Stimulated activated CD4-positive, alpha-beta T cell treated with anti-CD3 and anti-CD28 coated beads, Interleukin-4, amount 100 ng/mL, for 1 hour (primary cell): Measurements from ENCODE around the gene CXXC1.
"Not testable (repeated sequence)": the region's sequence is repeated elsewhere in the genome, so short reads cannot be mapped to it uniquely, and the experiment has no call there.

Experiments
- DNase-seq: peaks from one replicate; pipeline ENCODE4 v3.0.0-alpha.2; 2020

Gene CXXC1

DNA sequence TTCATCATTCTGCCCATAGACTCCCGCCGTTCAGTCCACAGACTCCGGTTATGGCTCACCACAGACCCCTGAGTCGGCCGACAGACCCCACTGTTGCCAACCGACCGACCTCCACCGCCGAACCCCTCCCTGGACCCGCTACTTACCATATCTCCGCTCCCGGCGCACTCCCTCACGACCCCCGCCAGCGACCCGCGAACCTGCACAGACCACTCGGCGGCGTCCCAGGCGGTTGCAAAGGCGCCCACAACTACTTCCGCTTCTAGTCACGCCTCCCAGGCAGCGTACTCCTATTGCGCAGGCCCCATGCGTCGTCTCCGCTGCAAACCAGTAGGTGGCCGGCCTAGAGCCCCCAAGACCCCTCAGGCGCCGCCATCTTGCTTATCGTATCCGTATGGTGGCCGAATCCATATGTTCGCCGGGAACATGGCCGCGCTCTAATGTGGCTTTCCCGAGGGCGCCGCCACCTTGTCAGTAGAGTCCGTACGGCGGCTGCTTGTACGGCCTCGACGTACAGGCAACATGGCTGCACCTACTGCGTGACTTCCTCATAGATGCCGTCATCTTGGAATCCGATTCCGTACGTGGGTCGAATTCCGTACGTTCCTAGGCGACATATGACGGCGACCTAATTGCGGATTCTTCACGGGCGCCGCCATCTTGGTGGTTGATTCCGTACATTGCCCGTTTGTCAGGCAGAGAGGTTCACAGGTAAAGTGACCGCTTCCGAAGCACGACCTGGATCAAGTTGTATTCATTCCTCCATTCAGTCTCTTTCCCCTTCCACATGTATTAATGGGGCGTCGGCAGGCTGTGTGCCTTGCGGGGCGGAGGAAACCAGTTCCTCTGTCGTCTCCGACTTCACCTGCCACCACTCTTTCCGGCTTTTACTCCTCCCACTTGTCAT is at the start of gene CXXC1:
CXXC1 (minus strand) TSS at position 252 of the 907 bp plus-strand sequence; CDS start at position 149, 103 bp downstream.
- DNase-seq, result peak; percentile 95

DNA sequence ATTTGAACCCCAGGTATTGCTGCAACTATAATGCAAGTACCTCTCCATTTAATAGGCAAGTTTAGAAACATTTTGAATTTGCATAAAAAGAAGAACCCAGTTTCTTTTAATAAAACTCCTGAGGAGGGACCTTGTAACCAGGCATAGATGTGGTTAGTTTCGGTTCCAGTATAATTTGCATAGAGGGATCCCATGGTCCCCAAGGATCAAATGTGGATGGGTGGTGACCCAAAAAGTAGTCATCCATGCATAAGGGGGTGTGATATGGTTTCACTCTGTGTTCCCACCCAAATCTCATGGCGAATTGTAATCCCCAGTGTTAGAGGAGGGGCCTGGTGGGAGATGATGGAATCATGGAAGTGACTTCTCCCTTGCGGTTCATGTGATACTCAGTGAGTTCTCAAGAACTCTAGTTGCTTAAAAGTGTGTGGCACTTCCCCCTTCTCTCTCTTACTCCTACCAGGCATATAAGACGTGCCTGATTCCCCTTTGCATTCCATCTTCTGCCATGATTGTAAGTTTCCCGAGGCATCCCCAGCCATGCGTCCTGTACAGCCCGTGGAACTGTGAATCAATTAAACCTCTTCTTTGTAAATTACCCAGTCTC is 47.2 kb upstream of the CXXC1 start:
- no peak for DNase-seq

DNA sequence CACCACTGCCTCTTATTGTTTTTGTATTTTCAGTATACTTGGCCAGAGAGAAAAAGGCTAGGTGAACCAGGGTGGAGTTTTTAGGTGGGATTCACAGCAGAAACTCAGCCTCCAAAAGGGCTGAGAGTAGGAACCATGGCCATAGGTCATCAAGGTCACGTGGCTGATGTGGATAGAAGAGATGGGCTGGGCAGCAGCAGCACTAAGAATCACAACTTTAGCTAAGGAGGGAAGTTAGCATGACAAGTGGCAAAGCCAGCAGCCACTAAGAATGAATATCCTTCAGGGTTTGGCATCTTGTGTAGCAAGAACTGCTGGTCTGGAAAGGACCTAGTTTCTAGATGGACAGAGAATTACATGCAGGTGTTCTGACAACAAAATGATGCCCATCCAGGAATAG is 44.2 kb upstream of the CXXC1 start:
- no peak for DNase-seq

DNA sequence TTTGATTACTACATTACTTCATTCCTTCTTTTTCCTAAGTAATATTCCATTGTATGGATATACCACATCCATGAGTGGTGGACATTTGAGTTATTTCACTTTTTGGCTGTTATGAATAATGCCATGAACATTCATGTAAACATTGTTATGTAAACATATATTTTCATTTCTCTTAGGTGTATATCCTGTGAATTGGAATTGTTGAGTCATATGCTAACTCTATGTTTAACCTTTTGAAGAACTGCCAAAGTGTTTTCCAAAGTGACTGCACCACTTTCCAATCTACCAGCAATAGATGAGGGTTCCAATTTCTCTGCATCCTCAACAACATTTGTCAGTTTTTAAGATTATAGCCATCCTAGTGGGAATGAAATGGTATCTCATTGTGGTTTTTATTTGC is 42.7 kb upstream of the CXXC1 start:
- DNase-seq, result no peak

DNA sequence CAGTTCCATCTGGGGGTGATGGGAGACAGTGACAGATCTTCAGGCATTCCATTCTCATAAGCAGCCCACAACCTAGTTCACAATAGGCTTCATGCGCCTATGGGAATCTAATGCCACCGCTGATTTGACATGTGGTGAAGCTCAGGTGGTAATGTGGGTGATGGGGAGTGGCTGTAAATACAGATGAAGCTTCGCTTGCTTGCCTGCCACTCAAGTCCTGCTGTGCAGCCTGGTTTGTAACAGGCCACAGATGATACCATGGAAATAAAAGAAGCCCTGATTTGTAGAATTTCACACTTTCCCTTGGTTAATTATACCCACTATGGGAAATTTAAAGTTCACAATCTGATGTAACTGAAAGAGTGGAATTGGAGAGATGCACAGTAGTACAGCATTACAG is 40.5 kb upstream of the CXXC1 start:
- DNase-seq, result no peak

DNA sequence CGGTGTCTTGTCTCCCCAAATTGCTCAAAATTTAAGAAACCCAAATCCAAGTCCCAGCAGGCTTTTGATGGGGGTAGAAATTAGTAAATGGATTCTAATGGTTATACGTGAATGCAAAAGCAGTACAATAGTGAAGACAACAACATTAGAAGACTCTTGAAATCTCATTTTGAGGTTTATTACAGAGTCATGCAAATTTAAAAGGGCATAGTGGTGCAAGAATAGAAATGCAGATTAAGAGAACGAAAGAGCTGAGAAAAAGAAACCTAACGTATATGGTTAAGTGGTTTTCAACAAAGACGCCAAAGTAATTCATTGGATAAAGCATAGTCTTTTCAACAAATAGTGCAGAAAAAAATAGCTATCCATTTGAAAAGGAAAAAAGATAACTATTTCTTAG is 33.2 kb upstream of the CXXC1 start:
- DNase-seq, result no peak

DNA sequence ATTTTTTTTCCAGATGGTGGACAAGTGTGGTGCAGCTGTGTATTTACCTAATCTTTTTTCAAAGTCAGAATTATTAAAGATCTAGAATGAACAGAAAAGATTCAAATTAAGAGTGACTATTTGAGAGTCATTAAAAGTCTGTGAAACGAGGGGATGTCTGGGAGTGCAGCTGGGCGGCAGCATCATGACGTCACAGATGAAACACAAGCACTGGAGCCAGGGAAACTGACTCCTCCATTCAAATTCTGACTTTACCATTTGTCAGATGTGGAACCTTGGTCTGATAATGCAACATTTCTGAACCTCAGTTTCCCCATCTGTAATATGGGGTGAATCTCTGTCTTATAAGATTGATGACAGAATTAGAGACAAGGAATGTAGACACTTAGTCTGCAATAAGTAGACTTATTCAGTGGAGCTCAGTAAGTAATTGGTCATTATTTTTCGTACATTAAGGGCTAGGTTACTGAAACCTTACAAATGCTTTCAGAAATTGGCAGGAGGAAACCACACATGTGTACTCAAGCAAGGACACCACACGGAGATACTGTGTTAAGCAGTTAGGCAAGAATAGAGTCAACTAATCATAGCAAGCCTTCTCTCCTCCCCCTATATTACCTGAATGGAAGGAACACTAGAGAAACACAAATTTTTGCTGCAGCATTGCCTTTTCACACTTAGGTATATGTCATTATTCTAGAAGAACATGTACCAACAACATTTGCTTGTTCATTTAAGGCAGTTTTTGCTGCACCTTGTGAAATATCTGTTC is 27.8 kb upstream of the CXXC1 start:
- DNase-seq, result no peak

DNA sequence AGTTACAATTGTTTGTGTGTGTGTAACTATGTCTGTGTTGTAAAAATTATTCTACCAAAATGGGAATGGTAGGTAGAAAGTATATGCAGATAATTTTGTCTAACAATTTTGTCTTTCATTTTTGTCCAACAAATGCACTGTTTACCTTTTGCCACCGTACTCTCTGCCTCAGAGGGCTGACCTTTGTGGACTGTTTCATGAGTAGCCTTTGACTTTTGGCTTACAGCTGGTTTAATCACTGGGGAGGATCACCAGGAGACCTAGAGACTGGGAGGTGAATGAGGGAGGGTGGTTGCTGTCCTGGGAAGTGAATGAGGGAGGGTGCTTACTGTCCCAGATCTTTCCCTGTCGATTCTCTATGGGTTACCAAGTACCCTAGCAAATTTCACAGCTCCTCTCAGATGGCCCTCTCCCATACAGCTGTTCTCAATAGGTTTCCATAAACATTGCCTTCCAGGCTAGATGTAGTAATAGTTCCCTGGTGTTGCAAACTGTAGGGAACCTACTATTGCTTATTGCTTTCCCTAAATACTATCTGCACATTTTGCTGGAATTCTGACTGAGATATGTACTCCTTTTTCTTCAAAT is 26.5 kb upstream of the CXXC1 start:
- DNase-seq, result no peak

DNA sequence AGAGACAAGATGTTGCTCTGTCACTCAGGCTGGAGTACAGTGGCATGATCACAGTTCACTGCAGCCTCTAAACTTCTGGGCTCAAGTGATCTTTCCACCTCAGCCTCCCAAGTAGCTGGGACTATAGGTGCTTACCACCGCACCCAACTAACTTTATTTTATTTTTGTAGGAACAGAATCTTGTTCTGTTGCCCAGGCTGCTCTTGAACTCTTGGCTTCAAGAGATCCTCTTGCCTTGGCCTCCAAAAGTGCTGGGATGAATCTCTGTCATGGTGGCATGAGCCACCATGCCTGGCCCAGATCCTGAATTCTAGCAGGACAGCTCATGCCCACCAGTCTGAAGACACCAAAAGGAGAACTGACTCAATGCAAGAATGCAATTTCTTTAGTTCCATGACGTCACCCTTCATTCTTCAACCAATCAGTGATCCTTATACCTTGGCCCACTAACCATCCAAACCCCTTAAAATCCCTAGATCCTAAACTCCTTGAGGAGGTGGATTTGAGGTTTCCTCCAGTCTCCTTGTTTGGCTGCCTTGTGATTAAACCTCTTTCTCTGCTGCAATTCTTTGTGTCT is 25.6 kb upstream of the CXXC1 start:
- DNase-seq, result no peak

DNA sequence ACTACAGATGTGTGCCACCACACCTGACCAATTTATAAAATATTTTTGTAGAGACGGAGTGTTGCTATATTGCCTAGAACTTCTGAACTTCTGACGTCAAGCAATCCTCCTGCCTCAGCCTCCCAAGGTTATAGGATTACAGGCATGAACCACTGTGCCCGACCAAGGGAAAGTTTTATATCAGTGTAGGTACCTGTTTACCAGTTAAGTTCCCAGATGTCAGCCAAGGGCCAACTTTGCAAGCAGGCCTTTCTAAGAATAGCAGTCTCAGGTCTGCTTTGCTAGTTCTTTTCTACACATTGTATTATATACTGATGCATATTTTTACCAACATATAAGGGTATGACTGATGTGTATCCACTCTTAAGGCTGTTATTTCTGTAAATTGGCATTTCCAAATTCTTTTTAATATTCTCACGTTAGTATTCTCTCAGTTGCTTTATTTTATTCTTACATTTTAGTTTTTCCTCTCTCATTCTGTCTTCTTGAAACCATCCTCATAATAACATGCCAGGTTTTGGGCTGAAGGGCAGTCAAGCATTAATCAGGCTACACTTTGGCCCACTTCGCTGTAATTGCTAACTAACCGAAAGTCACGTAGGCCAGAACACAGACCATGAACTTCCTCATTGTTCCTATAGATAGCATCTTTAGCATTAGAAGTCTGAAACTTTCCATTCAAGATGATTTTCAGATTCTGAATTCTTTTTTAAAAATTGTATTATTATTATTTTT is 25.0 kb upstream of the CXXC1 start:
- no peak for DNase-seq

DNA sequence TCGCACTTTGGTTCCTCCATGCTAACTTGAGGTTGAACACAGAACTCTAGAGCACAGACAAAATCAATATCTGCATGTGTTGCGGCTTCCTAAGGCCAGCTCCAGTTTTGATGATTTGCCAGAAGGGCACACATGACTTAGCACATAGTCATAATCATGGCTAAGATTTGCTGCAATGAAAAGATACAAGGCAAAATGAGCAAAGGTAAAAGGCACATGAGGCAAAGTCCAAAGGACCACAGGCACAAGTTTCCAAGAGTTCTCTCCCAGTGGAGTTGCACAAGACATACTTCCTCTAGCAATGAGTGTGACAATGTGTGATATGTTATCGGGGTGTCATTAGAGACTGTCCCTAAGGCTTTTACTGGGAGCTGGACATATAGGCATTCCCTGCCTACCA is 24.2 kb upstream of the CXXC1 start:
- no peak for DNase-seq

DNA sequence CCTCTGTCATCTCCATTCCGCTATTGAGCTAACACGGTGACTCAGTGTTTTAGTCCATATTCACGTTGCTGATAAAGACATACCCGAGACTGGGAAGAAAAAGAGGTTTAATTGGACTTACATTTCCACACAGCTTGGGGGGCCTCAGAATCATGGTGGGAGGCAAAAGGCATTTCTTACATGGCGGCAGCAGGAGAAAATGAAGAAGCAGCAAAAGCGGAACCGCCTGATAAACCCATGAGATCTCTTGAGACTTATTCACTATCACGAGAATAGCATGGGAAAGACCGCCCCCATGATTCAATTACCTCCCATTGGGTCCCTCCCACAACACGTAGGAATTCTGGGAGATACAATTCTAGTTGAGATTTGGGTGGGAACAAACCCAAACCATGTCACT is 22.6 kb upstream of the CXXC1 start:
- DNase-seq, result no peak

DNA sequence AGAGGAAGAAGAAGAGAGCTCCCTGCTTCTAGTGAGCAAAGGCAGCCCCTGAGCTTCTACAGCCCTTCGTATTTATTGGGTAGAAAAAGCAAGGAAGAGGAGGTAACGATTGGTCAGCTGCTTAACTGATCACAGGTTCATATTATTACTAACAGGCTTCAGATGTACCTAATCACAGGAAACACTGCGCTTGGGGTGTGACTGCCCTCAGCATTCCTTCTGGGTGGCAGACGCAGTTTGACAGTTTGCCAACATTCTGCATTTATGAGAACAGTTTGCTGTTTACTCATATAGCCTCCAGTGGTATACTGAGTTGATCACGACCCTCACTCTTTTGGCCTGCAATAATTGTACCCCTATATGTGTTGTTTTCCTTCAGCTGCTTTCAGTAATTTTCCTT is 21.4 kb upstream of the CXXC1 start:
- not testable (repeated sequence) for DNase-seq

DNA sequence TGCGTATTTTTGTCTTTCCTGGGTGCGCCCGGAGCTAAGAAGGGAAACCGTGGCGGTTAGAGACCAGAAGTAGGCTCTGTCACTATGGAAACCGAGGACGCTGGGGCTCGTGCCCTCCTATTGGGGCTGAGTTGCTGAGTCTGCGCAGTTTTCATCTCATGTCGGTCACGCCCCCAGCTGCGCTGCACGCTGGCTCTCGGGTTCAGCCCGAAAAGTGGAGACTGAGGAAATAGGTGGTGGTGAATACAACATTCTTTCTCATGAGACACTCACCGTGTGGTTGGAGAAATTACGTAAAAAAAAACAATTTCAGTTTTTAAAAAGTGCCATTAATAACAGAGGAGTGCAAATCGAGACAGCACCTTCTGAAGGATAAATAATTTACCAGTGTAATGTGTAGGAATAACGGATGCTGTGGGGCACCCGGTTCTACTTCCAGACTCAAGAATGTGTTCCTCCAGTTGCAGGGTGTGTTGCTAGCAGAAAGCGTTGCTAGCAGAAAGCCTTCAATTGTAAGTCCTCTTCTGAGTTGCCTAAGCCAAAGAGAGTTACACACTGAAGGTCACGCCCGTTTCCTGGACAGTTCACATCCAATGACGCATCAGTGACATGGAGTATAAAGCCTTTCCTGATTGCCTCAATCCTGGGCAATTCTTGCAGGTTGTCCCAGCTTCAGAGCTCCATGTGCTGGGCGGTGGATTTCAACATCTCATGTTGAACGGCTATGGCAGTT is 20.4 kb upstream of the CXXC1 start:
- peak; percentile 88 for DNase-seq

DNA sequence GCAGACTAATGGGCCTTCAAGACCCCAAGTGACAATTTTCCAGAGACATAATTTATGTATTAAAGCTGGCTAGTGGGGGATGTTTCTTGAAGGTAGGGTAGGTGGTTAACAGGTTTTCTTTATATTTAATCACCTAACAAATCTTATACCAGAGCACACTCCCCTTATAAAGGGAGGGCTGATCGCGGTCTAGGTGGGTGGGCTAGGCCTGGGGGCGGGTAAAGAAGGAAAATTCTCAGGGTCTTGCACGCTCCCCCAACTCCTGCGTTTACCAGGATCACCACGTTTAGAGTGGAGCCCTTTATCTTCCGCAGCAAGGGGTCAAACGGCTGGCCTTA is 19.9 kb upstream of the CXXC1 start:
- no peak for DNase-seq

DNA sequence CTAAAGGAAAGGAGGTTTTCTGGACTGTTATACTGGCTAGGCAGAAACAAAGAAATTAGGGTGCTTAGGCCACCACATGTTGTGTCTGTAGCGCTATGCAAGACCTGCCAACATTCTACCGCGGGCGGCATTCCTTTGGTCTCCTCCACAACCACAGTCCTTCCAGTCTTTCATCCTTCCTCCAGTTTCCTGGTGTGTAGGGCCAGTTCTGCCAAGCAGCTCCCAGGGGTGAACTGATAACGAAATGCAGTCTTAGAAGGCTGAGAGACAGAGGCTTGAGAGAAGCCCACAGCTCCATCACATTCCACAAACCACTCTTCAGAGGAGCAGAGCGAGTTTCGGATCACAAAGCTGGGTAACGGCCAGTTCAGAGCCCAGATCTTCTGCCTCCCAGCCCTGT is 19.5 kb upstream of the CXXC1 start:
- DNase-seq, result no peak

DNA sequence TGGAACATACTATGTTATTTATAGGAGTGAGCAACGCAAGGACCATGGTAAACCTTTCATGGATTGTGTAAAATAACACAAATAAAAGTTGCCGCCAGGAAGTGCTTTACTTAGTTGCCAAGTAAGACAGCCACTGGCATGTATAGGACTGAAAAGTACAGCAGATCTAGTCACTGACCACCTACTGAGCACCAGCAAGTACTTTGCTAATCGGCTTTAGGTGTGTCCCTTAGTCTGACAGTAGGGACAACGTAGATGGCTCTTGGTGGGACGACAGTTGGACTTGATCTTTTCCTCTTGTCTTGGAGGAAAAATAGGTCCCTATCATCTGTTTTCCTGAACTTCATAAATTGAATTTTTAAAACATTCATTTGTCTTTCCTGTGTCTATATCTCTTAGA is 13.6 kb upstream of the CXXC1 start:
- no peak for DNase-seq

DNA sequence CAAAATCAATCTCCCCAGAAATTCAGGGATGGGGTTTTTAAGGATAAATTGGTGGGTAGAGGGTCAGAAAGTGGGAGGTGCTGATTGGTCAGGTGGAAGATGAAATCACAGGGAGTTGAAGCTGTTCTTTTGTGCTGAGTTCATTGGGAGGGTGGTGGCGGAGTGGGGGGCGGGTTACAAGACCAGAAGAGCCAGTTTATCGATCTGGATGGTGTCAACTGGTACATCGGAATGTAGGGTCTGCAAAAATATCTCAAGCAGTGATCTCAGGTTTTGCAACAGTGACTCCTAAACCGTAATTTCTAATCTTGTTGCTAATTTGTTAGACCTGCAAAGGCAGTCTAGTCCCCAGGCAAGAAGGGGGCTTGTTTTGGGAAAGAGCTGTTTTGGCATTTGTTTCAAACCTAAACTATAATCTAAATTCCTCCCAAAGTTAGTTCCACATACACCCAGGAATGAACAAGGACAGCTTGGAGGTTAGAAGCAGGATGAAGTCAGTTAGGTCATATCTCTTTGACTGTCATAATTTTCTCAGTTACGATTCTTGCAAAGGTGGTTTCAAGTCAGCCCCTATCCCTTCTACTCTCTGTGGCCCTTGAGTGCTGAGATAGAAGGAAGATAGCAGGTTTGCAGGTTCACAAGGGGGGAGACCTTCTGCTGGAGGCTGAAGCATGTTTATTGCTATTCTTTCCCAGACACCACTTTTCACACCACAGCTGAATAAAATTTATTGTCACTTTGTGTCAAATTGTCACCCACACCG is 12.3 kb upstream of the CXXC1 start:
- no peak for DNase-seq

DNA sequence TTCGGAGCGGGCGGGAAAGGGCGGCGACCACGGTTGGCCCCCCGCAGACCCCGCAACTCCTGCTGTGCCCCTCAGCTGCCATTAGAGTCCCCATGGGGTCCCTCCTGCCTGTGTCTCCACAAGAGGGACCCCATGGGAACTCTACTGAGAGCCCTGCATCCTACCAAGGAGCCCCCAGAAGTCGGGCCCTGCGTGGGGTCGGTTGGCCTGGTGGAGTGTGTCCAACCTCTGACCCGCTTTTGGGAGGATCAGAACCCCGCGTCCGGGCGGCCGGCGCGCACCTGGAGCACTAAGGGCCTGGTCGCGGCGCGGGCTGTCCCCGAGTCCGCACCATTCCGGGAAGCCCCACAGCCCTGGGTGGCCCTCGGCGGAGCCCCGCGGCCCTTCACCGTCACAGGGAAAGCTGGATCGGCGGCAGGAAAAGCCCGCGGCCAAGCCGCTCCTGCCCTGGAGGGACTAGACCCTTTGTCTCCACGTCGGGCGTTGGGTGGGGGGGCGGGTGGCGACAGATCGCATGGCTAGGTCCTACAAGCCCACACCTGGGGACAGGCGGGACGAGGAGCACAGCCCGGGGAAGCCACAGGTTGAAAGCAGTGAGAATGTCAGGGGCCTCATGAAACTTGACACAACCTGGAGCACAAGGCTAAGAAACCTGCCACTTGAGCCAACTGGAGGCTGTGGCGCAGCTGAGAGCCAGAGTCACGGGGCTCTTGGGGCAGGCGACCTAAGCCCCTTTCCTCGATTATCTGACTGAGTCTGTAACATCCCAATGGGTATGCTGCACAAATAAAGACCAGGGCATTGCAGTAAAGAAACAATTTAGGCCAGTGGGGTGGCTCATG is 11.2 kb upstream of the CXXC1 start:
- no peak for DNase-seq
